OCI-LY7 (cell line): ENCODE data around the gene TP73.

ENCODE experiments used
- EZH2phosphoT487 ChIP-seq: fragments of 200-600 bp; sonication (generic); IDR thresholded peaks from 2 replicates; pipeline ENCODE4 v1.6.1; 2018; ENCODE audit warnings: low read depth, borderline replicate concordance, mild to moderate bottlenecking, mixed run types, antibody characterized with exemption, low read length, moderate library complexity, mixed read lengths
- TF ChIP-seq, protein P1 (sequence below): fragments of 200-600 bp; sonication (generic); conservative IDR thresholded peaks from 2 replicates; pipeline ENCODE4 v1.5.1; 2014; ENCODE audit warnings: mild to moderate bottlenecking, antibody characterized with exemption, low read length, moderate library complexity, mixed read lengths

DNA sequence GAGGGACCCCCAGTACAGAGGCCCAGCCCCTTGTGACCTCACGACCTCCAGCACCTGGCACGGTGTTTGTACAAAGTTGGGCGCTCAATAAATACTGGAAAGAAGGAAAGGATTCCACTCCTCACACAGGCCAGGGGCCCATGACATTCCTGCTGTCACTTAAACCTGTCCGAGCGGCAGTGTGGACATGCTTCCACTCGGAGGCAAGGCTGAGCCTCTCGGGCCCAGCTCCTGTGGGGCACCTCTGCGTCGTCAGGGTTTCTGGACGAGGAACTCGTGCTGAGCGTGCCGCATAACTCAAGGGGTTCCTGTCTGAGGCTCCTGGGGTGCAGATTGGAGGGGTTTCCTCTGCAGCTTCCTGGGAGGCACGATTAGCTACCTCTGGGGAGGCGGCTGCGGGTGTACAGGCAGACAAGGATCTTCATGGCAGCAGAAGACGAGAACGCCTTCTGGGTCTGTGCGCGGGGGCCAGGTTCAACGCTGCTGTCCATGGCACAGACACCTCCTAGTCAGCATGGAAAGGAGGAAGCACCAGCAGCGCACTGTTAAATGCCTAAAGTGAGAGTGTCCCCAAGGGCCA, 116.6 kb downstream of the TP73 start:
- TF ChIP-seq EZH2phosphoT487: no peak
- TF ChIP-seq, protein P1, sequence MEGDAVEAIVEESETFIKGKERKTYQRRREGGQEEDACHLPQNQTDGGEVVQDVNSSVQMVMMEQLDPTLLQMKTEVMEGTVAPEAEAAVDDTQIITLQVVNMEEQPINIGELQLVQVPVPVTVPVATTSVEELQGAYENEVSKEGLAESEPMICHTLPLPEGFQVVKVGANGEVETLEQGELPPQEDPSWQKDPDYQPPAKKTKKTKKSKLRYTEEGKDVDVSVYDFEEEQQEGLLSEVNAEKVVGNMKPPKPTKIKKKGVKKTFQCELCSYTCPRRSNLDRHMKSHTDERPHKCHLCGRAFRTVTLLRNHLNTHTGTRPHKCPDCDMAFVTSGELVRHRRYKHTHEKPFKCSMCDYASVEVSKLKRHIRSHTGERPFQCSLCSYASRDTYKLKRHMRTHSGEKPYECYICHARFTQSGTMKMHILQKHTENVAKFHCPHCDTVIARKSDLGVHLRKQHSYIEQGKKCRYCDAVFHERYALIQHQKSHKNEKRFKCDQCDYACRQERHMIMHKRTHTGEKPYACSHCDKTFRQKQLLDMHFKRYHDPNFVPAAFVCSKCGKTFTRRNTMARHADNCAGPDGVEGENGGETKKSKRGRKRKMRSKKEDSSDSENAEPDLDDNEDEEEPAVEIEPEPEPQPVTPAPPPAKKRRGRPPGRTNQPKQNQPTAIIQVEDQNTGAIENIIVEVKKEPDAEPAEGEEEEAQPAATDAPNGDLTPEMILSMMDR: no peak
